GM12875 (cell line): ENCODE data around the gene ZCCHC24.

ENCODE experiments used
- H3K4me3 ChIP-seq: one replicate; pipeline ENCODE4 v1.5.1; 2011; ENCODE audit warnings: low read depth, low read length, control low read depth
- CTCF ChIP-seq: IDR thresholded peaks from 2 replicates; pipeline ENCODE4 v1.5.1; 2011; ENCODE audit warnings: low read depth, mild to moderate bottlenecking, control low read depth, inconsistent platforms, low read length, moderate library complexity, borderline replicate concordance; ENCODE audit not compliant: insufficient read depth

Gene ZCCHC24

DNA sequence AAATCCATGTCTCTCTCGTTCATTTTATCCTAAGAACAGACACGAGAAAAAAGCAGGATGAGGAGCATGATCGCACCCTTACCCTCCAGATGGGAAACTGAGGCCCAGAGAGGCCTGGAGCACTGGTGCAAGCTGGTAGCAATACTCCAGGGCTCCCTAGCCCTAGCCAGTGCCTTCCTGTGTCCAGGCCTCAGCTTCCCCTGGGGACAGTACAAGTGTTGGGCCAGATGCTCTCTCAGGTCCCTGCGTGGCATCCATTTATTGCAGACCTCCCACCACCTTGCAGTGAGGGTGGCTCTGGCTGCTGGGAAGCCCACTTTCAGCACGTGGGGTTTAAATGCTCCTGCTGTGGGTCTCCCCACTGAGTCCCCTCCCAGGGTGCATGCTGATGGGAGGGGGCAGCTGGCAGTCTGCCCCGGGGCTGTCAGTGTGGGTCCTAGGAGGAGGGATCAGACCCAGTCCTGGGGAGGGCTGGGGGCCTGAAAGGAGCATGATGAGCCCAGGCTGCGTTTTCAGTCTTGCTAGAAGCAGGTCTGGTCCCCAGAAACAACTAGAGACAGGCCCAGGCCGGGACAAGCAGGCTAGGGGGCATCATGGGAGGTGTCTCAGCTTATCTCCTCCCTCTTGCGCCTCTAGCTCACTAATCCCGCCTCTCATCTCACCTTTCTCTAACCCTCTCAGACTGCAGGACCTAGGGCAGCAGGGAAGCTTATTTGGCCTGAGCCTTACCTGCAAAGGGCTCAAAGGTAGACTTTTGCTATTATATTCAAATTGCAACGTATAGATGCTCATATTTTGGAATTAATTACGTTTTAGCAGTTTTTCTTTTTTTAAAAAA lies 98.8 kb downstream of the ZCCHC24 start:
- no peak overlapping the region for H3K4me3 ChIP-seq
- no peak for TF ChIP-seq CTCF

- TF ChIP-seq CTCF: no peak
- no peak overlapping the region for H3K4me3 ChIP-seq
Measured at GRCh38 chr10:79346012-79346340, 99.4 kb downstream of the ZCCHC24 start.

DNA sequence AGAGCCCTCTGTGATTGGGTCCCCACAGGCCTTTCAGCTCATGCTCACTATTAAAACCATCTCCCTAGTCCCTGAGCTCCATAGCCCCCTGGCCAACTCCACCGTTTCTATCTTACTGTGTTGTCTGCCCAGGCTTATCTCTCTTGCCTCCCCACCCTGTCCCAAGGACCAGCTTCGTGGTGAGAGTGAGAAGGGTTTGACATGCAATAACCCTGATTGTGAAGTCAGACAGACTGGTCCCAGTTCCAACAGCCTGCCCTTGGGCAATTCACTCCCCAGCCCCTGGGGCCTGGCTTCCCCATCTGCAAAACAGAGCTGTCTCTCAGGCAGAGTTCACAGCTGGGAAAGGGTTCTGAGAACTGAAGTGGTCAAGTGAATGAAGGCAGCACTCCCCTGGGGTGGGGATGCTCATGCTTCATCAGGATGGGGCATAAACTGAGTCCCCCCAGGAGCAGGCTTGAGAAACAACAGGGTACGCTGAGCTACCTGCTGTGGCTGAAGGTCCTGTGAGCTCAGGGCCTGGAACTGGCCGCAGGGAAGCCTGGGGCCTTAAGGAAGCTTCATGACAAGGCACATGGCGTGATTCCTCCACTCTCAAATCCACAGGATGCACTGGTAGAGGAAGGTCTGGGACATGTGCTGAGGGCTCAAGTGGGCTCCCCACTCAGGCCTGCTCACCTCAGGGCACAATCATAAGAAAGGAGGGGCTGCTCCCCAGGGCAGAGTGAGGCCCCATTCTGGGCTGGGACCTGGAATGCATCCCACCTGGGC lies 100.0 kb downstream of the ZCCHC24 start:
- H3K4me3 ChIP-seq: no peak overlapping the region
- TF ChIP-seq CTCF: no peak

GRCh38 chr10:79344502-79345195 lies 100.8 kb downstream of the ZCCHC24 start:
- H3K4me3 ChIP-seq: no peak overlapping the region
- no peak for TF ChIP-seq CTCF

- no peak for TF ChIP-seq CTCF
- H3K4me3 ChIP-seq: no peak overlapping the region
Measured at GRCh38 chr10:79342811-79343561, 102.4 kb downstream of the ZCCHC24 start.

- H3K4me3 ChIP-seq: no peak overlapping the region
- no peak for TF ChIP-seq CTCF
Measured at GRCh38 chr10:79342295-79342761, 103.1 kb downstream of the ZCCHC24 start.
